ENCODE data around the gene PTPRG. TPM values are rescaled to one million over a fixed set of nuclear protein-coding genes. Genes with fewer than 3 reads are reported as not detected.

The PTPRG gene
- total and polyA plus RNA-seq, 5 experiments from 2014 or later: not detected

- Mint-ChIP-seq H3K27me3 (no peaks in the 10 kb centered on the region), H3K27ac (no peak overlapping the region), H3K4me1 (peaks cover 0 to 4% (median 0%) of the 10 kb centered on the region in 4 donors), H3K4me3 (no peak overlapping the region), H3K9me3 (no peaks in the 10 kb centered on the region), H3K36me3 (no peaks in the 10 kb centered on the region)
- ATAC-seq (no peak), DNase-seq (no peak)
- POLR2A ChIA-PET: no interaction called here
Observed at GRCh38 chr3:61864886-61865285, 303.5 kb downstream of the PTPRG start.

DNA sequence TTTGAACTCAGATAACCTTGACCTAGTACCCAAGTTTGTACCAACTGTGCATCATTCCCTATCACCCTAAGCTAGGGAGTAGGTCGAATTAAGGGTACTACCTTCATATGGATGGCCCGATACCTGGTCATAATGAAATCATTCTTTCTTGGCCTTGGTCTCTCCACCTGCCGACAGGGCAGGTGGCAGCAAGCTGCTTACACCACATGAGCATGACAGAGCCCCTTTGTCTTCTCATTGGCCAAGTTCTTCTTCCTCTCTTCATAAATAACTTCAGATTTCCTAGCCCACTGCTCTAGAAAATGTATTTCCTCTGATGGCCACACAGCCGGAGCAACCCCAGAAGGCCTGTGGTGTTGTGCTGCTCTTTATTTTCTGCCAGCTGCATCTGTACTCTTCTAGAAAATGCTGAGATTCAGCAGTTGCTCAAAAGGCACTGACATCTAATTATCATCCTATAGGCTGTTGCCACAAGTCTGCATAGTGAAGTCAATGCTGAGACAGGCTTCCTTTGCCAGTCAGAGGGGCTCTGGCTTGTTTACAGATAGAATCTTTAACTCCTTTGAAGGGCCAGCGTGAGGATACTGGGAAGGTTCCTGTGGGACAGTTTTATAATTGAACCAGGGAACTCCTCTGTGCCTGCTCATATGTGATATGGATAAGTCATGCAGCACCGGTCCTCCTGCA is 304.2 kb downstream of the PTPRG start:
- H3K9me3 Mint-ChIP-seq: no peaks in the 10 kb centered on the region
- peaks cover 0 to 4% (median 0%) of the 10 kb centered on the region in 4 donors for H3K4me1 Mint-ChIP-seq
- DNase-seq (no peak), ATAC-seq (no peak)
- H3K4me3 Mint-ChIP-seq: no peak overlapping the region
- H3K27ac Mint-ChIP-seq: no peak overlapping the region
- POLR2A ChIA-PET: no interaction called here
- no peaks in the 10 kb centered on the region for H3K36me3 Mint-ChIP-seq
- H3K27me3 Mint-ChIP-seq: no peaks in the 10 kb centered on the region

DNA sequence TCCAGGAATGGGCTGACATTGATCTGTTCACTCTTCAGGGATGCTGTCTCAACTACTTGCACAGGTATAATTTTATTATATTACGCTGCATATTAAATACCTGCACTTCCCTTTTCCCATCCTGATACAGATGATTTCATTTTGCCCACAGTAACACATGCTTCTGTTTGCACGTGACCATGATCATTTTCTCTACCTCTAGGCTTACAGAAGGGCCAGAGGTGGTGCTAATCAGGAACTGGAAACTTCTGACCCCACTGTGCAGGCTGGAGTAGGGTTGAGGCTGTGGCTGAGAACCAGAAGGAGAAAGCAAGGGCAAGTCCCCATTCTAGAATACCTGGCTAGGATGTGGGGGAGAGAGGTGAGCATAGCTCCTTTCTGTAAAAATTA is 304.8 kb downstream of the PTPRG start:
- H3K27ac Mint-ChIP-seq: no peak overlapping the region
- no peak for ATAC-seq
- peaks cover 0 to 4% (median 0%) of the 10 kb centered on the region in 4 donors for H3K4me1 Mint-ChIP-seq
- no peak overlapping the region for H3K4me3 Mint-ChIP-seq
- no peaks in the 10 kb centered on the region for H3K27me3 Mint-ChIP-seq
- no peaks in the 10 kb centered on the region for H3K9me3 Mint-ChIP-seq
- no peak for DNase-seq
- no peaks in the 10 kb centered on the region for H3K36me3 Mint-ChIP-seq
- POLR2A ChIA-PET: no interaction called here

GRCh38 chr3:61866961-61867461 is 305.6 kb downstream of the PTPRG start:
- Mint-ChIP-seq H3K4me3 (no peak overlapping the region), H3K4me1 (peaks cover 0 to 4% (median 0%) of the 10 kb centered on the region in 4 donors), H3K9me3 (no peaks in the 10 kb centered on the region), H3K27ac (no peak overlapping the region), H3K27me3 (peaks cover 0 to 5% (median 1%) of the 10 kb centered on the region in 5 donors), H3K36me3 (no peaks in the 10 kb centered on the region)
- ATAC-seq (no peak), DNase-seq (no peak)
- POLR2A ChIA-PET: no interaction called here

GRCh38 chr3:61868499-61868898 is 307.1 kb downstream of the PTPRG start:
- no peak for ATAC-seq
- H3K27ac Mint-ChIP-seq: no peak overlapping the region
- DNase-seq: no peak
- peaks cover 0 to 4% (median 0%) of the 10 kb centered on the region in 4 donors for H3K4me1 Mint-ChIP-seq
- H3K36me3 Mint-ChIP-seq: no peaks in the 10 kb centered on the region
- H3K9me3 Mint-ChIP-seq: no peaks in the 10 kb centered on the region
- POLR2A ChIA-PET: no interaction called here
- H3K27me3 Mint-ChIP-seq: peaks cover 0 to 8% (median 4%) of the 10 kb centered on the region in 5 donors
- no peak overlapping the region for H3K4me3 Mint-ChIP-seq

- Mint-ChIP-seq H3K27me3 (peaks cover 0 to 13% (median 7%) of the 10 kb centered on the region in 5 donors), H3K27ac (no peak overlapping the region), H3K4me3 (no peak overlapping the region), H3K9me3 (no peaks in the 10 kb centered on the region), H3K36me3 (no peaks in the 10 kb centered on the region), H3K4me1 (peaks cover 0 to 4% (median 0%) of the 10 kb centered on the region in 4 donors)
- DNase-seq (no peak), ATAC-seq (no peak)
- POLR2A ChIA-PET: no interaction called here
Observed at GRCh38 chr3:61869371-61869770, 308.0 kb downstream of the PTPRG start.

DNA sequence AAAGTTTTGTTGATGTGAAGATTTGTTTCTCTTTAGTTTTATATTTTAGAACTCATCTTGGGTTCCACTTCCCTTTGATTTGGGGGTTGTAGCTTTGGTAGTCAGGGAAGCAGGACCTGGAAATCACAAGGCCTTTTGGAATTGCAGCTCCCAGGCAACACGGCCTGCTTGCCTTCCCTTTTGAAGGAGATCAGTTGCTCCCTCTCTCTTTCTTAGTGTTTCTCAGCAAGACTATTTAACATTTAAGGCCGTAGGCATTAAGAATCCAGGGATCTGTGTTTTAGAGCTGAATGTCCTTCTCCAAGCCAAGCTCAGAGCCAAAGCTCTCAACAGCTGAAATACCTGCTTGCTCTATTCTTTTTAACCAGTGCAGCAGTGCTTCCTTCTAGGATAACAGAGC is 310.3 kb downstream of the PTPRG start:
- H3K4me3 Mint-ChIP-seq: no peak overlapping the region
- H3K9me3 Mint-ChIP-seq: no peaks in the 10 kb centered on the region
- H3K36me3 Mint-ChIP-seq: no peaks in the 10 kb centered on the region
- peaks cover 0 to 2% (median 0%) of the 10 kb centered on the region in 4 donors for H3K4me1 Mint-ChIP-seq
- POLR2A ChIA-PET: no interaction called here
- no peak for DNase-seq
- peaks cover 0 to 23% (median 7%) of the 10 kb centered on the region in 5 donors for H3K27me3 Mint-ChIP-seq
- no peak for ATAC-seq
- no peak overlapping the region for H3K27ac Mint-ChIP-seq

GRCh38 chr3:61872077-61872706 is 310.8 kb downstream of the PTPRG start:
- Mint-ChIP-seq H3K27ac (no peak overlapping the region), H3K9me3 (no peaks in the 10 kb centered on the region), H3K4me3 (no peak overlapping the region), H3K4me1 (peaks cover 0 to 2% (median 0%) of the 10 kb centered on the region in 4 donors), H3K36me3 (no peaks in the 10 kb centered on the region), H3K27me3 (peaks cover 0 to 23% (median 7%) of the 10 kb centered on the region in 5 donors)
- DNase-seq: no peak
- no peak for ATAC-seq
- POLR2A ChIA-PET: no interaction called here

- H3K36me3 Mint-ChIP-seq: no peaks in the 10 kb centered on the region
- H3K27ac Mint-ChIP-seq: no peak overlapping the region
- ATAC-seq (no peak), DNase-seq (no peak)
- H3K4me1 Mint-ChIP-seq: no peaks in the 10 kb centered on the region
- H3K4me3 Mint-ChIP-seq: no peak overlapping the region
- H3K9me3 Mint-ChIP-seq: no peaks in the 10 kb centered on the region
- POLR2A ChIA-PET: no interaction called here
- H3K27me3 Mint-ChIP-seq: peaks cover 0 to 23% (median 9%) of the 10 kb centered on the region in 5 donors
Observed at GRCh38 chr3:61875046-61875844, 313.9 kb downstream of the PTPRG start.

DNA sequence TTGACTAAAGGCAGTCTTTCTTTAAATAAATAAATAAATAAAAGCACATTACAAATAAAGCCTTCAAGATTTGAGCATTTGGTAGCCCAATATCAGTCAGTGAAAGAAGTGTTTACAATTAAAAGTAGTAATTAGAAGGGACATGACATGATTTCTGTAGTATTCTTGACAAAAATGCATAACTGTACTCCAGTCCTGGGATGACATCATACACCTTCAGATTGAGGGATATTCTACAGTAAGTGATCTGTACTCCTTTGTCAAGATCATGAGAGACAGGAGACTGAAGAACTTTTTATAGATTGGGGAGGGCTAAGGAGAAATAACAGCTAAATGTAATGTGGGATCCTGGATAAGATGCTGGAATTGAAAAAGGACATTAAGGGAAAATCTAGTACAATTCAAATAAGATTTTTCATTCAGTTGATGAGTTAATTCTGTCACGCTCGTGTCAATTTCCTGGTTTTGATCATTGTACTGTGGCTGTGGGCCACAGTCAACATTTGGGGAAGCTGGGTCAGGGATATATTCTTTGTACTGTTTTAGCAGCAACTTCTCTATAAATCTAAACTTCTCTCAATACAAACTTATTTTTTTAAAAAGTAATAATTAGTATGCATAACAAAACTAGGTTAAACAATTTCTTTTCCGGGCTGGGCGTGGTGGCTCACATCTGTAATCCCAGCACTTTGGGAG is 314.8 kb downstream of the PTPRG start:
- no peak for ATAC-seq
- H3K36me3 Mint-ChIP-seq: no peaks in the 10 kb centered on the region
- no peak overlapping the region for H3K4me3 Mint-ChIP-seq
- no peaks in the 10 kb centered on the region for H3K4me1 Mint-ChIP-seq
- H3K27ac Mint-ChIP-seq: no peak overlapping the region
- POLR2A ChIA-PET: no interaction called here
- no peaks in the 10 kb centered on the region for H3K9me3 Mint-ChIP-seq
- peaks cover 0 to 23% (median 9%) of the 10 kb centered on the region in 5 donors for H3K27me3 Mint-ChIP-seq
- DNase-seq: no peak

DNA sequence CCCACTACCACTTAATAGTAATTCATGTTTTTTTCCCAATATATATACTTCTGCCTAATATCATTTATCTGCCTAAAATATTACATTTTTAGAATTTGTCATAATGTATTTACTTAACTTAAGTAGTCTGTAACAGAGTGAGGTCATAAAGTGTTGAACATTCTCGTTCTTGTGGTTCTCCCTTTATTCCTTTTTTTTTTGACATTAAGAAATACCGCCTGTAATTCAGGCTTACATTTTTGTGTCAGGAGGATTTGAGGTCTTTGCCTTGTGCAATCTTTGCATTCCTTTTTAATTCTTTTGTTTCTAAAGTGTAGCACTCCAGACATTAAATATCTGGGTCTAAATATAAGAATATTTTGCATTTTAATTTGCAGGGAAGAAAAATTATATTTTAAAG is 315.4 kb downstream of the PTPRG start:
- H3K27ac Mint-ChIP-seq: no peak overlapping the region
- no peaks in the 10 kb centered on the region for H3K9me3 Mint-ChIP-seq
- DNase-seq: no peak
- H3K27me3 Mint-ChIP-seq: peaks cover 0 to 20% (median 9%) of the 10 kb centered on the region in 5 donors
- no peak for ATAC-seq
- no peak overlapping the region for H3K4me3 Mint-ChIP-seq
- POLR2A ChIA-PET: no interaction called here
- no peaks in the 10 kb centered on the region for H3K36me3 Mint-ChIP-seq
- no peaks in the 10 kb centered on the region for H3K4me1 Mint-ChIP-seq

DNA sequence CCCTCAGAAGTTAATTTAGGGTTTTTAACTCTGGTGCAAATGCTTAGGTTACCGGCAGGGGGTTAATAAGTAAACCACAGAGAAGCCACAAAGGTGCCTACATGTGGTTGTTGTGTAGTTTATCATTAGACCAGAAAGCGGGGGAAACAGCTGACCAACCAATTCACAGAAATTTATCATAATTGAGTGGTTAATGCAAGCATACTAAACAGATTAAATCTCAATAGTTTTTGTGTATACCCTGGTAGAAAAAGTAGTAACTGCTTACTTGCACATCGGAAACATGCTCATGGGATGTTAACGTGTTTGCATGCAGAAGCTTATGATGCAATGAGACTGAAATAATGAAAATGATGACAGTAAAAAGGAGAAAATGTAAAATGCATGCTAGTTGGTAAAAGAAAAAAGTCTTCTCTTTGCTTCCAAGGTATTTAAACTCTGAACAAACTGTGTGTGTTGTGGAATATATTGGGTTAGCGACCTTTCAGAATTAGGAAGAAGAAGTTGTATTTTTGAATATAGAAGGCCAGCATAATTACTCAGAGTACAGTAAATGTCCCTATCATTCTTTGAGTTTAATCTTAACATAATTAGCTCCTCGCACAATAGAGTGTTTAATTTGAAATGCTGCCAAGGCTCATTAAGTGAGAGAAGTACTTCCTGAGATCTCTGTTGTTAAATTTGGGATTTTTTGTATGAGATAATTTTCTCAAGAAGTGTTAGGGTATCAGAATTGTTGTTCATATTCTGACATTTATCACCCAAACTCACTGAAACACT is 316.2 kb downstream of the PTPRG start:
- no peak overlapping the region for H3K27ac Mint-ChIP-seq
- POLR2A ChIA-PET: no interaction called here
- H3K9me3 Mint-ChIP-seq: no peaks in the 10 kb centered on the region
- H3K36me3 Mint-ChIP-seq: no peaks in the 10 kb centered on the region
- H3K4me3 Mint-ChIP-seq: no peak overlapping the region
- no peaks in the 10 kb centered on the region for H3K4me1 Mint-ChIP-seq
- peaks cover under 1 to 14% (median 2%) of the 10 kb centered on the region in 5 donors for H3K27me3 Mint-ChIP-seq
- DNase-seq (no peak), ATAC-seq (no peak)
